ENCODE results near the gene SCRG1. TPM values are rescaled to one million over a fixed set of nuclear protein-coding genes. Genes with fewer than 3 reads are reported as not detected.

The SCRG1 gene
- total and polyA plus RNA-seq, 2 donors (not counting 3 experiments of a cell fraction or from before 2014, with no cell fraction given), result not detected

DNA sequence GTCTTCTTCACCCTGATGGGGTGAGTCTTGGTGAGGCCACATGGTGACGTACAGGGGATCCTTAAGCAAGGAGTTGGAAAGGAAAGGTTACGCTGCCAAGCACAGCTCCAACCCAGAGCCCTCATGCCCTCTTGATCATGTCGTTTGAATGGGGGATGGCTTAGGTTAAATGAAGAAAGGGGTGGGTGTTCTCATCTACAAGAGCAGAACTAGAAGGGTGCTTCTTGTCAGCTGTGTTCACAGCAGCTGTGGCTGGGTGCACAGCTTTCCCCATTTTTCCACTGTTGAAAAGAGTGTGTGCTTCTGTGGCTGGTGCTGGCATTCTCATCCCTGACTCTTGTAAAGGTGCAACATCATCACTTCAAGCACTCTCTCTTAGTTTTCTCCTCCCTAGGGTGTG lies 15.5 kb upstream of the SCRG1 start:
- dilution Hi-C loops (cut with MboI; ENCODE audit: extremely low pct_ligation_motif_present, low sequenced_read_pairs) (no loop called here), intact Hi-C loops (cut with micrococcal nuclease) (loop anchor here (10.0 kb wide), 1 partner anchor 340 kb away; no protein-coding TSS in a partner anchor)
- no peak overlapping the region for H3K4me3 ChIP-seq (replicated peaks in 1 of 3; ENCODE audit: insufficient read depth in 1 of 3, low read depth in 1 of 3, low read length in 3 of 3)
- ChIA-PET CTCF (interaction anchor here (1.5 to 4.6 kb wide), 2 partner anchors 47 to 97 kb away, joined by 4 to 58 read pairs; no protein-coding TSS in a partner anchor), POLR2A (no interaction called here)
- no peak for FAIRE-seq
- H3K36me3 ChIP-seq (ENCODE audit: control insufficient read depth in 2 of 2, extremely low read depth in 1 of 2, insufficient read depth in 2 of 2, low read length in 2 of 2), result no peaks in the 10 kb centered on the region
- TF ChIP-seq, protein P1, sequence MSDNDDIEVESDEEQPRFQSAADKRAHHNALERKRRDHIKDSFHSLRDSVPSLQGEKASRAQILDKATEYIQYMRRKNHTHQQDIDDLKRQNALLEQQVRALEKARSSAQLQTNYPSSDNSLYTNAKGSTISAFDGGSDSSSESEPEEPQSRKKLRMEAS (IDR thresholded peaks at IDR 0.05; ENCODE audit: insufficient read depth, insufficient read length), result no peak
- TF ChIP-seq MYC (IDR thresholded peaks at IDR 0.05; ENCODE audit: low read depth, low read length) (no peak), POLR2AphosphoS5 (IDR thresholded peaks at IDR 0.05; ENCODE audit: insufficient read depth, low read depth, low read length) (no peak), GATA2 (IDR thresholded peaks at IDR 0.05; ENCODE audit: insufficient read depth, insufficient read length, low read depth, low read length) (no peak), POLR2A (IDR thresholded peaks at IDR 0.05; ENCODE audit: low read depth, low read length) (no peak), FOS (IDR thresholded peaks at IDR 0.05; ENCODE audit: borderline replicate concordance, insufficient read depth, low read length) (no peak), EZH2 (IDR thresholded peaks at IDR 0.05; ENCODE audit: borderline replicate concordance, low read depth, low read length, severe bottlenecking) (no peak), JUN (IDR thresholded peaks at IDR 0.05; ENCODE audit: borderline replicate concordance, insufficient read depth, insufficient read length, low read depth) (no peak)
- TF ChIP-seq, protein P2, sequence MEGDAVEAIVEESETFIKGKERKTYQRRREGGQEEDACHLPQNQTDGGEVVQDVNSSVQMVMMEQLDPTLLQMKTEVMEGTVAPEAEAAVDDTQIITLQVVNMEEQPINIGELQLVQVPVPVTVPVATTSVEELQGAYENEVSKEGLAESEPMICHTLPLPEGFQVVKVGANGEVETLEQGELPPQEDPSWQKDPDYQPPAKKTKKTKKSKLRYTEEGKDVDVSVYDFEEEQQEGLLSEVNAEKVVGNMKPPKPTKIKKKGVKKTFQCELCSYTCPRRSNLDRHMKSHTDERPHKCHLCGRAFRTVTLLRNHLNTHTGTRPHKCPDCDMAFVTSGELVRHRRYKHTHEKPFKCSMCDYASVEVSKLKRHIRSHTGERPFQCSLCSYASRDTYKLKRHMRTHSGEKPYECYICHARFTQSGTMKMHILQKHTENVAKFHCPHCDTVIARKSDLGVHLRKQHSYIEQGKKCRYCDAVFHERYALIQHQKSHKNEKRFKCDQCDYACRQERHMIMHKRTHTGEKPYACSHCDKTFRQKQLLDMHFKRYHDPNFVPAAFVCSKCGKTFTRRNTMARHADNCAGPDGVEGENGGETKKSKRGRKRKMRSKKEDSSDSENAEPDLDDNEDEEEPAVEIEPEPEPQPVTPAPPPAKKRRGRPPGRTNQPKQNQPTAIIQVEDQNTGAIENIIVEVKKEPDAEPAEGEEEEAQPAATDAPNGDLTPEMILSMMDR (IDR thresholded peaks at IDR 0.05; ENCODE audit: extremely low read depth in 1 of 2, insufficient read depth in 1 of 2, low read depth in 1 of 2, low read length in 2 of 2), result no peak
- peaks cover 30% of the 10 kb centered on the region for H3K4me1 ChIP-seq (ENCODE audit: control insufficient read depth, extremely low read depth, insufficient read depth, low read length)
- no TSS peak for BruUV-seq (replicated peaks)
- H3K4me2 ChIP-seq (ENCODE audit: insufficient read depth, low read length), result no peak overlapping the region
- H3K9me3 ChIP-seq (replicated peaks; ENCODE audit: control insufficient read depth, insufficient read depth, low read length), result no peaks in the 10 kb centered on the region
- H4K20me1 ChIP-seq (replicated peaks; ENCODE audit: control insufficient read depth, extremely low read depth, insufficient read depth, low read length), result no peaks in the 10 kb centered on the region
- no peak overlapping the region for H2AFZ ChIP-seq (ENCODE audit: low read depth, low read length)
- H3K27ac ChIP-seq (ENCODE audit: insufficient read depth, low read depth, low read length), result no peak overlapping the region
- no peaks in the 10 kb centered on the region for H3K9me1 ChIP-seq (replicated peaks; ENCODE audit: control insufficient read depth, extremely low read depth, insufficient read depth, low read length)
- no peak overlapping the region for H3K9ac ChIP-seq (replicated peaks; ENCODE audit: extremely low read depth, insufficient read depth, low read length)
- DNase-seq (ENCODE audit: low read depth, low spot score), result no peak
- no peaks in the 10 kb centered on the region for H3K27me3 ChIP-seq (ENCODE audit: control insufficient read depth in 2 of 2, insufficient read depth in 2 of 2, low read length in 2 of 2)
- no peaks in the 10 kb centered on the region for H3K79me2 ChIP-seq (ENCODE audit: control insufficient read depth, insufficient read depth, low read length)

Data from endothelial cell of umbilical vein (primary cell).